T1000 (cell line): ENCODE measurements around the gene ZNF750.
"Not testable (repeated sequence)": the region's sequence is repeated elsewhere in the genome, so short reads cannot be mapped to it uniquely, and the experiment has no call there.

Source experiments
- DNase-seq: peaks from one replicate; lab custom pipeline; 2025; ENCODE audit warnings: mixed read lengths; lab: John Stamatoyannopoulos, UW

Gene ZNF750

DNA sequence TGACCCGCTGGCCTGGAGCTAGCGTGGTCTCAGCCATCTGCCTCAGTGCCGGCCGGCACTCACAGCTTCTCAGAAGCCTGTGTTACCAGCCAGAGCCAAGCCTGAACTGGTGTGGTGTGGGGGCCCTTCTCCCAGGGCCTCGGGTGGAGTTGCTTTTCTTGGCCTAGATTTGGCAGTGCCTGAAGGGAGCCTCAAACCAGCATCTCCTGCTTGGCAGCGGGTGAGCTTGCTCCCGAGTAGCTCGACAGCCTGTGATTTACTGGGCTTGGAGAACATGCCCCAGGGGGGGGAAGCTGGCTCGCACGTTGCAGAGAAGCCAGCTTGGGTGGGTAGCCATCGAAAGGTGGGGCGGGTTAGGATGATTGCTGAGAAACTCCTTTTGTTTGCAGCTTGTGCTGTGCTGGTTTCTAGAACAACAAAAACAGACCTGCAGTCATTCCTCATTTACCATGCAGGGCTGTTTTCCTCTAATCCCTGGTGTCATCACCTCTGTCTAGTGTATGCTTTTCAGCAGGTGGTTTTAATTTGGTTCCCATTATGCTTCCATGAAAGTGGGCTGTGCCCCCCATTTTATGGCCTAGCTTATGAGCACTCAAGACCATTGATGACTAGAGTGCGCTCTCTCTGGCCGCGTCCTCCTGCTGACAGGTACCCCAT lies 45.7 kb downstream of the ZNF750 start:
- no peak for DNase-seq

- DNase-seq, result peak; percentile 56
These were observed 48.3 kb downstream of the ZNF750 start for GRCh38 chr17:82791532-82791931.

DNA sequence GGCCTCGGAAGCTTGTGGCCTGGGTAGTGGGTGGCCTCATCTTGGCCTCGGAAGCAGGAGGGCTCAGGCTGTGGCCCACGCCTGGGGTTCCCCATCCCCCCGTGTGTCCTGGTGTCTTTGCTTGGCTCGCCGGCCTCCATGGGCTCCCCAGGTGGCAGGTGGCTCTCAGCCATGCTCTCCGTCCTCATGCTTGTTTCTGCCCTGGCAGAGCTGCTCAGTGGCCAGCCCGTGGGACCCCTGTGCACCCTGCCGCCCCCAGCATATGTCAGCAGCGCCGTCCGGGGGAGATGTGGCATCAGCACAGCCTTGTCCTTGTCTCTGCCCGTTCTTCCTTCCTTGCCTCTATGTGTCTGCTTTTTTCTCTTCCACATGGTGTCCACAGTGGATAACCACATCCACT lies 49.4 kb downstream of the ZNF750 start:
- no peak for DNase-seq

DNA sequence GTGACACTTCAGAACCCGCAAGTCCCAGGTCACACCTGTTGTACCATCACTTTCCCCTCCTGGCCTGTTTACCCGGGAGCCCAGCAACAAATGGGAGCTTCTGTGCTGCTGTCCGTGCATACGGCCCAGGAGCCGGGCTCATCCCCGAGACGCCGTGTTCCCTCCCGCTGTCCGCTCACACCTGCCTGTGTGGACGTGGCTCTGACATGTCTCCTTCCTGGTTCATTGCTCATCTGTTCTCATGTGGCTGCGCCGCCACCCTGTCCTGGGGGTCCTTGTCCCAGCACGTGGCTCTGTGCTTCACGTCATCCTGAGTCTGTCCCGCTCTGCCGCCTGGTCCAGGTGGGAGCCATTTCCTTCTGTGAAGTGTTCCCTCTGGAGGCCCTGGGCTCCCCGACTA lies 50.0 kb downstream of the ZNF750 start:
- DNase-seq, result no peak

DNA sequence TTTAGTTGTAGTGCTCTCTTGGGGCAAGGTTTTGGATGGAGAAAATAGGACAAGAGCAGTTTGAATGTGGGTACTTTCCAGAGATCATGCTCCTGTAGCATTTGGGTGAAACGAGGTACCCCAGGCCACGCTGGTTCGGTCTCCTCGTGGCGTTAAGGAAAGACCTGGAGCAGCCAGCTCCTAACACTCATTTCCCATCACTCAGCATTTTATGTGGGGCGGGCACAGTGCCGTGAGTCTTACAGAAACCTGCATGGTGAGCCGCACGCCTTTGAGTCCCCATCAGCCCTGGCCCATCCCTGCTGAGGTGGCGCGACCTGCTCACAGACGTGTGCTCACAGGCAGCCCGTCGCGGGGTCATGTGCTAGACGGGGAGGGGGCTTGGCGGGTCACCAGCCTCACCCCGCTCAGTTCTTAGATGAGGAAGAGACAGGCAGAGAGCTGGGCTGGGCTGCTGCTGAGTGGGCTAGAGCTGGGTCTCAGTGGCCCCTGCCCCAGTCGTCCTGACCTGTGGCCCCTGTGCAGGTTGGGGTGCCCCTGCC lies 50.7 kb downstream of the ZNF750 start:
- no peak for DNase-seq

DNA sequence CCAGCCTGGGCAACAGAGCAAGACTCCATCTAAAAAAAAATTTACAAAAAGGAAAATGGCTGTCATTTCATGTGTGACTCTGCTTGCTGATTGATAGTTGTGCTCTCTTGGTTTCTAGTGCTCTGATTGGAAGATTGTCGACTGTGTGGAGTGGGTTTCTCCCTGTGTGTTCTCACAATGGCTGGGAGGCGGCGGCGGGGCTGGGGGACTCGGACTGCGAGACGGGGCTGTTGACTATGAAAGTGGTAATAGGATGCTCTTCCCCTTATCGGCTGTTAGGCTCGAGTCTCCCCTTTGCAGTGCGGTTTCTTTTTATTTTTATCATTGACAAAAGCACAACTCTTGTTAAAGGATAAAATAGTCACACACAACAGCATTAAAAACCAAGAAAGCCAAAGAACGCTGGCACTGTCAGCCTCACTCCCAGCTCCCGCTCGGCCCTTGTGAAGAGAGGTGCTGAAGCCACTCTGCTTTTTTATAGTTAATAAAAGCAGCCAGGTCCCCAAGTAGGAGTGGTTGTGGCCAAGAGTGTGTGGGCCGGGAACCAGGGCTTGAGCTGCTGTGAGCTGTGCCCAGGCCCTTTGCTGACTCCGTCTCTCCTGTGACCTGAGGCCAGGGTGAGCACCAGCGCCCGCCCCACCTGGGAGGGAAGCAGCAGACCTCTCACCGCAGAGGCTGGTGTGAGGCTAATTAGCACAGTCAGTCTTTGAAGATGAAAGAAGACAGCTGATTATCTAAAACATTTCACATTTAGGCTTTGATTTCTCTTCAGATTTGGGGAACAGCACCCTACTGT lies 51.4 kb downstream of the ZNF750 start:
- no peak for DNase-seq

DNA sequence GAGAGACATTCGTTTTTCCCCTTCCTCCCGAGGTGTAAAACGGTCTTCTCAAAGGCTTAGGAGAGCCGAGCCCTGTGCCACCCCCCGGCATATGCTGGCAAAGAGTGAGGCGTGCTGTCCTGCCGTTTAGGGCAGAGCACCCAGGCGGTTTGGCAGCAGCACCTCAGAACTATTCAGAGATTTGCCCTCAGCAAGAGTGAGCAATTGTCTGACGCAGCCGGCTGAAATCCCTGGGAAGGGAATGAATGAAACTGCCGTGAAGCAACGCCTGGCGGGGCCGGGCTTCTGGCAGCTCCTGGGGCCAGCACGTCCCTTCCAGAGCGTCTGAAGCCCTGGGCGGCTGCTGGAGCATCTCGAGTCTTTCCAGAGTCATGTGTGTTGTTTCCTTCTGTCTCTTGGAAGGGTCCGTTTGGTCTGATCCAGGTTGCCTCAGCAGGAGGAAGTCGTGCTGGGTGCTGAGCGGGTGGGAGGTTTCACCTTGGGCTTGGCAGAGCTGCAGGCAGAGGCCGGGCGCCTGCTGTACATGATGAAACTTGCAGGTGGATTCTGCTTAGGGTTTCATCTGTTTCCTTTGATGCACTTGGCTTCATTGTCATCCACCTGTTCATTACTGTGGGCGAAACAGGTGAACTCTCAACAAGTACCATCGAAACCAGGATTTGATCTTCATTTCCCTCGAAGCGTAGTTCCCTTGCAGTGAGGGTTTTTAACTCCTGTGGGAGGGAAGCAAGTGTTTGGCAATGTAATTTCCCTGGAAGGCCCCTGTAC lies 52.6 kb downstream of the ZNF750 start:
- no peak for DNase-seq

DNA sequence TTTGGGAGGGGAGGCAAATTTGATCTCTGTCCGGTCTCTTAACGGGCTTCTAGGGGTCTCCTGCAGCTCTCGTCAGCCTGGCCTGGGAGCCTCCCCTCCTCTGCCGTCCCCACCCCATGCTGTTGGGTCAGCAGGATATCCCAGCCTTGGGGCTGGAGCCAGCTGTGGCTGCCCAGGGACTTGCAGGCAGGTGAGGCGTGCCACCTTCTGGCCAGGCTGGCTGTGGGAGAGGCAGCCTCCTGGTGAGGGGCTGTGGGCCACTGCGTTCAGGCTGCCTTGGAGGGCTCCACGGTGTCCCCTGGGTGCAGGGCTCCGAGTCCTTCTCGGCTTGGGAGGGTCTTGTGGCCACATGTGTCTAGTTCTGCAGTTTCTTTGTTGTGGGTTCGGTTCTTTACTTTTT lies 53.4 kb downstream of the ZNF750 start:
- no peak for DNase-seq

GRCh38 chr17:82785581-82785980 lies 54.2 kb downstream of the ZNF750 start:
- not testable (repeated sequence) for DNase-seq

DNA sequence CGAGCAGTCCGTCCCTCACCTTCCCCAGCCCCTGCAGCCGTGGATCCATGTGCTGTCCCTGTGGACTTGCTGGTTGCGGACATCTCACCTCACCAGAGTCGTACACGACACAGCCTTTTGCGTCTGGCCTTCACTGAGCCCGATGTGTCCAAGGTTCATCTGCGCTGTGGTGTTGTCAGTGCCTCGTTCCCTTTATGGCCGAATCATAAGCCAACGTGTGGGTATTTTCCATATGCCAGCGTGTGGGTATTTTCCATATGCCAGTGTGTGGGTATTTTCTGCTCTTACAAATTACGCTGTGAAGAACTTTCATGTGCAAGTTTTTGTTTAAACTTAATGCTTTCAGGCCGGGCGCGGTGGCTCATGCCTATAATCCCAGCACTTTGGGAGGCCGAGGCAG lies 56.3 kb downstream of the ZNF750 start:
- no peak for DNase-seq

DNA sequence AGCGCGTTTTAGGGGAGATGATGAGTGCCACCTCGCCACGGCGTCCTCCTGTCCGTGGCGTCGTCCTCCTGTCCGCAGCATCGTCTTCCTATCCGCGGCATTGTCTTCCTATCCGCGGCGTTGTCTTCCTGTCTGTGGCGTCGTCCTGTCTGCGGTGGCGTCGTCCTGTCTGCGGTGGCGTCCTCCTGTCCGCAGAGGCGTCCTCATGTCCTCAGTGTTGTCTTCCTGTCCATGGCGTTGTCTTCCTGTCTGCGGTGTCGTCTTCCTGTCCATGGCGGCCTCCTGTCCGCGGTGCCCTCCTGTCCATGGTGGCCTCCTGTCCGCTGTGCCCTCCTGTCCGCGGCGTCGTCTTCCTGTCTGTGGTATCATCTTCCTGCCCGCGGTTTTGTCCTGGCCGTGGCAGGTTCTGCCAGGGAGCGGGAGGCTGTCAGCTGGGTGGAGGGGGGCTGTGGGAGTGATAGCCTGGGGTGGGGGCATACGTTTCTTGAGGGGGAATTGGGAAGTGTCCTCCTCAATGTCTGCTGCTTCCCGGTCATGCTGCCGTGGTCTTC lies 57.1 kb downstream of the ZNF750 start:
- DNase-seq, result no peak

DNA sequence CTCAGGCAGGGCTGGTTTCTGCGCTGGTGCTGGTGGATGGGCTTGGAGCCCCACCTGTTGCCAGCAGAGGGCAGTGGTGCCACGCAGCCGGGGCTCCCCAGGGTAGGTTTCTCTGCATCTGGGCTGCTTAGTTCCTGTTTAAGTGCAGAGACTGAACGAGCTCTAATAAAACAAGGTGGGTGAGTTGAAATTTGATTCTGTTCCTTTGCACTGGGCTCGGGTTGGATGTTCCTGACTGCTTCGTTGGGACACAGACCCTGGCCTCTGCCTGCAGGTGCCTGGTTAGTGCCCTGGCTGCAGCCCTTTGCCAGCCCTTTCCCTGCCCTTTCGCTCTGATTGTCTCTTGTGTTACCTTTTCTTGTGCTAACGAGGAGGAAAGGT lies 57.9 kb downstream of the ZNF750 start:
- peak; percentile 61 for DNase-seq

DNA sequence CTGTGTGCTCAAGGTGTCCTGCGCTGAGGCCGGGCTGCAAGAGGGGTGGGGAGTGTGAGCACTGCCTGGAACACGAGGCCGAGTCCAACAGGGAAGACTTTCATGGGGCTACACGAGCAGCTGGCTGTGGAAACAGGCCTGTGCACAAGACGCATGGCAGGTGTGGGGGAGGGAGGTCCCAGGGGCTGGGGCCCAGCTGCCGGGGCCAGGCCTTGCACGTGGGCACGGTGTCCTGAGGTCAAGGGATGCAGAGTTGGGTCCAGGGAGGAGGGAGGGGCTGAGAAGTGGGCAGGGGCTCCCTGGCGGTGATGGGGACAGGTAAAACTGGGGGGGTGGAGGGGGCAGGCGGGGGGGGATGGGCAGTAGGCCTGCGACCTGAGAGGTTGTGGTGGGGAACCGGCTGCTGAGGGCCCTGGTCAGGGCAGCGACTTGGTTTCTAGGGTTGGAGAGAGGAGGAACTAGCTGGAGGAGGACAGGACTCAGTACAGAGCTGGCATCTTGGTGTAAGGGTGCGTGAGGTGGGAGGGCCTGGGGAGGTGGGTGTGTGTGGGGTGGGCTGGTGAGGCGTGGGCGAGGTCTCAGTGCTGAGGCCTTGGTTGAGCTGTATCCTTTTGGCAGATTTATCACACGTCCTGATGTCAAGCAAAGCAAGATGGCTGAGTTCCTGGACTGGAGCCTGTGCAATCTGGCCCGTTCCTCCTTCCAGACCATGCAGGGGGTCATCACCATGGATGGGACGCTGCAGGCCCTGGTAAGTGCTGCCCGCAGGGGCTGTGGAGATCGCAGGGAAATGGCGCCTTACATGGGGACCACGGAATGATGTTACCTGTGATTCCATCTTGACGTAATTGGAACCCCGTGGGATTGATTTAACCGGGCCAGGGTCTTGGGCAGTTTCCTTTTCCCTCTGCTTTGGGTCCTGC lies 58.6 kb downstream of the ZNF750 start:
- DNase-seq, result no peak

- DNase-seq, result no peak
These were observed 59.6 kb downstream of the ZNF750 start for GRCh38 chr17:82780195-82780594.

GRCh38 chr17:82779541-82779940 lies 60.3 kb downstream of the ZNF750 start:
- DNase-seq, result no peak
